WTC11 (cell line): ENCODE measurements around the gene POGK.
"Not testable (repeated sequence)": the region's sequence is repeated elsewhere in the genome, so short reads cannot be mapped to it uniquely, and the experiment has no call there.

Source experiments
- ESRRA ChIP-seq: sonication (generic); formaldehyde crosslinking; IDR thresholded peaks from 2 replicates; pipeline ENCODE4 v1.8.1; 2022; ENCODE audit warnings: mild to moderate bottlenecking, missing genetic modification reagents, borderline replicate concordance
- GABPB1 ChIP-seq: sonication (generic); formaldehyde crosslinking; IDR thresholded peaks from 2 replicates; pipeline ENCODE4 v1.8.1; 2023; ENCODE audit warnings: mild to moderate bottlenecking, missing genetic modification reagents
- NR1H2 ChIP-seq: sonication (generic); formaldehyde crosslinking; IDR thresholded peaks from 2 replicates; pipeline ENCODE4 v1.9.0; 2021; ENCODE audit warnings: mild to moderate bottlenecking, moderate library complexity, missing genetic modification reagents
- SMAD4 ChIP-seq: sonication (generic); formaldehyde crosslinking; IDR thresholded peaks from 2 replicates; pipeline ENCODE4 v1.8.0; 2022; ENCODE audit warnings: mild to moderate bottlenecking, missing genetic modification reagents
- TEAD4 ChIP-seq: sonication (generic); formaldehyde crosslinking; IDR thresholded peaks from 2 replicates; pipeline ENCODE4 v1.8.0; 2022; ENCODE audit warnings: mild to moderate bottlenecking, missing genetic modification reagents
- TF ChIP-seq, protein P1 (sequence below): fragments of 200-600 bp; IDR thresholded peaks from 2 replicates; pipeline ENCODE4 v1.8.0; 2022; ENCODE audit warnings: antibody characterized with exemption
- TF ChIP-seq, protein P2 (sequence below): sonication (generic); formaldehyde crosslinking; IDR thresholded peaks from 2 replicates; pipeline ENCODE4 v1.8.0; 2022; ENCODE audit warnings: mild to moderate bottlenecking, missing genetic modification reagents
- TF ChIP-seq, protein P3 (sequence below): sonication (generic); formaldehyde crosslinking; IDR thresholded peaks from 2 replicates; pipeline ENCODE4 v1.8.1; 2023; ENCODE audit warnings: mild to moderate bottlenecking, missing genetic modification reagents, moderate library complexity
- TF ChIP-seq, protein P4 (sequence below): sonication (generic); formaldehyde crosslinking; IDR thresholded peaks from 2 replicates; pipeline ENCODE4 v1.8.1; 2023; ENCODE audit warnings: mild to moderate bottlenecking, missing genetic modification reagents

DNA sequence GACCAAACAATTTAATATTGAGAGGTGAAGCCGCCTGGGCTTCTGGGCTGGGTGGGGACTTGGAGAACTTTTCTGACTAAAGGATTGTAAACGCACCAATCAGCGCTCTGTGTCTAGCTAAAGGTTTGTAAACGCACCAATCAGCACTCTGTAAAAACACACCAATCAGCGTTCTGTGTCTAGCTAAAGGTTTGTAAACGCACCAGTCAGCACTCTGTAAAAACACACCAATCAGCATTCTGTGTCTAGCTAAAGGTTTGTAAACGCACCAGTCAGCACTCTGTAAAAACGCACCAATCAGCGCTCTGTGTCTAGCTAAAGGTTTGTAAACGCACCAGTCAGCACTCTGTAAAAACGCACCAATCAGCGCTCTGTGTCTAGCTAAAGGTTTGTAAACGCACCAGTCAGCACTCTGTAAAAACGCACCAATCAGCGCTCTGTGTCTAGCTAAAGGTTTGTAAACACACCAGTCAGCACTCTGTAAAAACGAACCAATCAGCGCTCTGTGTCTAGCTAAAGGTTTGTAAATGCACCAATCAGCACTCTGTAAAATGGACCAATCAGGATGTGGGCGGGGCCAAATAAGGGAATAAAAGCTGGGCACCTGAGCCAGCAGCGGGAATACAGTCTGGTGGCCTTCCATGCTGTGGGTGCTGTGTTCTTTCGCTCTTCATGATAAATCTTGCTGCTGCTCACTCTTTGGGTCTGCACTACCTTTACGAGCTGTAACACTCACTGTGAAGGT is 39.1 kb downstream of the POGK start:
- TF ChIP-seq TEAD4 (CRISPR knock-in tag); GABPB1; NR1H2 (CRISPR knock-in tag); ESRRA; SMAD4 (CRISPR knock-in tag): not testable (repeated sequence)
- TF ChIP-seq, protein P1, sequence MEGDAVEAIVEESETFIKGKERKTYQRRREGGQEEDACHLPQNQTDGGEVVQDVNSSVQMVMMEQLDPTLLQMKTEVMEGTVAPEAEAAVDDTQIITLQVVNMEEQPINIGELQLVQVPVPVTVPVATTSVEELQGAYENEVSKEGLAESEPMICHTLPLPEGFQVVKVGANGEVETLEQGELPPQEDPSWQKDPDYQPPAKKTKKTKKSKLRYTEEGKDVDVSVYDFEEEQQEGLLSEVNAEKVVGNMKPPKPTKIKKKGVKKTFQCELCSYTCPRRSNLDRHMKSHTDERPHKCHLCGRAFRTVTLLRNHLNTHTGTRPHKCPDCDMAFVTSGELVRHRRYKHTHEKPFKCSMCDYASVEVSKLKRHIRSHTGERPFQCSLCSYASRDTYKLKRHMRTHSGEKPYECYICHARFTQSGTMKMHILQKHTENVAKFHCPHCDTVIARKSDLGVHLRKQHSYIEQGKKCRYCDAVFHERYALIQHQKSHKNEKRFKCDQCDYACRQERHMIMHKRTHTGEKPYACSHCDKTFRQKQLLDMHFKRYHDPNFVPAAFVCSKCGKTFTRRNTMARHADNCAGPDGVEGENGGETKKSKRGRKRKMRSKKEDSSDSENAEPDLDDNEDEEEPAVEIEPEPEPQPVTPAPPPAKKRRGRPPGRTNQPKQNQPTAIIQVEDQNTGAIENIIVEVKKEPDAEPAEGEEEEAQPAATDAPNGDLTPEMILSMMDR = not testable (repeated sequence)
- TF ChIP-seq, protein P2, sequence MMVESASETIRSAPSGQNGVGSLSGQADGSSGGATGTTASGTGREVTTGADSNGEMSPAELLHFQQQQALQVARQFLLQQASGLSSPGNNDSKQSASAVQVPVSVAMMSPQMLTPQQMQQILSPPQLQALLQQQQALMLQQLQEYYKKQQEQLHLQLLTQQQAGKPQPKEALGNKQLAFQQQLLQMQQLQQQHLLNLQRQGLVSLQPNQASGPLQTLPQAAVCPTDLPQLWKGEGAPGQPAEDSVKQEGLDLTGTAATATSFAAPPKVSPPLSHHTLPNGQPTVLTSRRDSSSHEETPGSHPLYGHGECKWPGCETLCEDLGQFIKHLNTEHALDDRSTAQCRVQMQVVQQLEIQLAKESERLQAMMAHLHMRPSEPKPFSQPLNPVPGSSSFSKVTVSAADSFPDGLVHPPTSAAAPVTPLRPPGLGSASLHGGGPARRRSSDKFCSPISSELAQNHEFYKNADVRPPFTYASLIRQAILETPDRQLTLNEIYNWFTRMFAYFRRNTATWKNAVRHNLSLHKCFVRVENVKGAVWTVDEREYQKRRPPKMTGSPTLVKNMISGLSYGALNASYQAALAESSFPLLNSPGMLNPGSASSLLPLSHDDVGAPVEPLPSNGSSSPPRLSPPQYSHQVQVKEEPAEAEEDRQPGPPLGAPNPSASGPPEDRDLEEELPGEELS = not testable (repeated sequence)
- TF ChIP-seq, protein P3, sequence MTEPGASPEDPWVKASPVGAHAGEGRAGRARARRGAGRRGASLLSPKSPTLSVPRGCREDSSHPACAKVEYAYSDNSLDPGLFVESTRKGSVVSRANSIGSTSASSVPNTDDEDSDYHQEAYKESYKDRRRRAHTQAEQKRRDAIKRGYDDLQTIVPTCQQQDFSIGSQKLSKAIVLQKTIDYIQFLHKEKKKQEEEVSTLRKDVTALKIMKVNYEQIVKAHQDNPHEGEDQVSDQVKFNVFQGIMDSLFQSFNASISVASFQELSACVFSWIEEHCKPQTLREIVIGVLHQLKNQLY (CRISPR knock-in tag) = not testable (repeated sequence)
- TF ChIP-seq, protein P4, sequence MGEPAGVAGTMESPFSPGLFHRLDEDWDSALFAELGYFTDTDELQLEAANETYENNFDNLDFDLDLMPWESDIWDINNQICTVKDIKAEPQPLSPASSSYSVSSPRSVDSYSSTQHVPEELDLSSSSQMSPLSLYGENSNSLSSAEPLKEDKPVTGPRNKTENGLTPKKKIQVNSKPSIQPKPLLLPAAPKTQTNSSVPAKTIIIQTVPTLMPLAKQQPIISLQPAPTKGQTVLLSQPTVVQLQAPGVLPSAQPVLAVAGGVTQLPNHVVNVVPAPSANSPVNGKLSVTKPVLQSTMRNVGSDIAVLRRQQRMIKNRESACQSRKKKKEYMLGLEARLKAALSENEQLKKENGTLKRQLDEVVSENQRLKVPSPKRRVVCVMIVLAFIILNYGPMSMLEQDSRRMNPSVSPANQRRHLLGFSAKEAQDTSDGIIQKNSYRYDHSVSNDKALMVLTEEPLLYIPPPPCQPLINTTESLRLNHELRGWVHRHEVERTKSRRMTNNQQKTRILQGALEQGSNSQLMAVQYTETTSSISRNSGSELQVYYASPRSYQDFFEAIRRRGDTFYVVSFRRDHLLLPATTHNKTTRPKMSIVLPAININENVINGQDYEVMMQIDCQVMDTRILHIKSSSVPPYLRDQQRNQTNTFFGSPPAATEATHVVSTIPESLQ = not testable (repeated sequence)
